GM23338 (cell line): ENCODE results near the gene GRK2. TPM values are rescaled to one million over a fixed set of nuclear protein-coding genes. Genes with fewer than 3 reads are reported as not detected.

ENCODE experiments used
- ATAC-seq: fragments of 200-7000 bp; cut with Tn5 transposase; 3 replicates; pipeline ENCODE4 v1.9.1; 2020
- DNase-seq: peaks from one replicate; pipeline ENCODE4 v3.0.0-alpha.2; 2015; ENCODE audit warnings: low spot score
- H2AFZ ChIP-seq: fragments of 200-600 bp; sonication (generic); 2 replicates; pipeline ENCODE4 v1.8.0; 2016; ENCODE audit warnings: antibody characterized with exemption, mild to moderate bottlenecking, moderate library complexity
- H3F3A ChIP-seq: fragments of 200-600 bp; sonication (generic); replicated peaks from 2 replicates; pipeline ENCODE4 v1.8.0; 2017; ENCODE audit warnings: antibody characterized with exemption, mixed run types, low read depth
- H3K27ac ChIP-seq: fragments of 200-600 bp; sonication (generic); 2 replicates; pipeline ENCODE4 v1.6.1; 2016; ENCODE audit warnings: low read depth
- H3K27me3 ChIP-seq: fragments of 200-600 bp; sonication (generic); 2 replicates; pipeline ENCODE4 v1.8.0; 2016; ENCODE audit warnings: mild to moderate bottlenecking, mixed run types, moderate library complexity; ENCODE audit not compliant: insufficient read depth
- H3K36me3 ChIP-seq: fragments of 200-600 bp; sonication (generic); 2 replicates; pipeline ENCODE4 v1.8.0; 2016; ENCODE audit warnings: mild to moderate bottlenecking; ENCODE audit not compliant: insufficient read depth
- H3K4me1 ChIP-seq: fragments of 200-600 bp; sonication (generic); 2 replicates; pipeline ENCODE4 v1.8.0; 2016; ENCODE audit warnings: mild to moderate bottlenecking, moderate library complexity; ENCODE audit not compliant: insufficient read depth
- H3K4me2 ChIP-seq: fragments of 200-600 bp; sonication (generic); 2 replicates; pipeline ENCODE4 v1.7.1; 2017; ENCODE audit warnings: mixed run types
- H3K4me3 ChIP-seq: fragments of 200-600 bp; sonication (generic); 2 replicates; pipeline ENCODE4 v1.6.1; 2016; ENCODE audit warnings: mixed run types
- H3K79me2 ChIP-seq: fragments of 200-600 bp; sonication (generic); replicated peaks from 2 replicates; pipeline ENCODE4 v1.8.0; 2017; ENCODE audit warnings: mild to moderate bottlenecking; ENCODE audit not compliant: insufficient read depth
- H3K9me2 ChIP-seq: fragments of 200-600 bp; sonication (generic); 2 replicates; pipeline ENCODE4 v1.8.0; 2017; ENCODE audit not compliant: insufficient read depth
- H4K20me1 ChIP-seq: fragments of 200-600 bp; sonication (generic); replicated peaks from 2 replicates; pipeline ENCODE4 v1.8.0; 2017; ENCODE audit warnings: mild to moderate bottlenecking; ENCODE audit not compliant: insufficient read depth
- H3K27ac Mint-ChIP-seq: 2 replicates; pipeline ENCODE4 v1.8.0; 2020; ENCODE audit warnings: inconsistent platforms, mild to moderate bottlenecking, moderate library complexity, mixed read lengths
- H3K27me3 Mint-ChIP-seq: 3 replicates; pipeline ENCODE4 v1.8.0; 2022; ENCODE audit warnings: low read depth, mild to moderate bottlenecking, moderate library complexity, mixed read lengths, inconsistent platforms; ENCODE audit not compliant: insufficient read depth, poor library complexity
- H3K36me3 Mint-ChIP-seq: 3 replicates; pipeline ENCODE4 v1.8.0; 2021; ENCODE audit warnings: low read depth, mild to moderate bottlenecking, inconsistent platforms, moderate library complexity, mixed read lengths
- H3K4me1 Mint-ChIP-seq: 3 replicates; pipeline ENCODE4 v1.8.0; 2020; ENCODE audit warnings: mild to moderate bottlenecking, inconsistent platforms, mixed read lengths
- H3K4me3 Mint-ChIP-seq: 3 replicates; pipeline ENCODE4 v1.8.0; 2021; ENCODE audit warnings: moderate library complexity, mild to moderate bottlenecking, inconsistent platforms, mixed read lengths
- H3K9me3 Mint-ChIP-seq: 3 replicates; pipeline ENCODE4 v1.8.0; 2020; ENCODE audit warnings: moderate library complexity, mild to moderate bottlenecking, inconsistent platforms, mixed read lengths
- EZH2 ChIP-seq: fragments of 200-600 bp; sonication (generic); IDR thresholded peaks from one replicate; pipeline ENCODE4 v1.8.0; 2017; ENCODE audit warnings: antibody characterized with exemption, mild to moderate bottlenecking, low read depth; ENCODE audit not compliant: unreplicated experiment
- NANOG ChIP-seq: IDR thresholded peaks from 2 replicates; pipeline ENCODE4 v1.6.1; 2016; ENCODE audit warnings: antibody characterized with exemption, borderline replicate concordance
- POLR2AphosphoS5 ChIP-seq: IDR thresholded peaks from 2 replicates; pipeline ENCODE4 v1.6.1; 2016; ENCODE audit warnings: antibody characterized with exemption, low read depth
- REST ChIP-seq: IDR thresholded peaks from one replicate; pipeline ENCODE4 v1.6.1; 2018; ENCODE audit warnings: antibody characterized with exemption; ENCODE audit not compliant: unreplicated experiment
- STAT1 ChIP-seq: IDR thresholded peaks from one replicate; pipeline ENCODE4 v1.6.1; 2016; ENCODE audit warnings: antibody characterized with exemption; ENCODE audit not compliant: unreplicated experiment
- ZNF114 ChIP-seq: fragments of 250-450 bp; sonication (Bioruptor Pico); IDR thresholded peaks from 2 replicates; pipeline ENCODE4 v1.5.0; 2020; ENCODE audit warnings: mild to moderate bottlenecking, moderate library complexity
- ZNF331 ChIP-seq: fragments of 250-450 bp; sonication (Bioruptor Pico); IDR thresholded peaks from 2 replicates; pipeline ENCODE4 v1.5.0; 2020; ENCODE audit warnings: low read depth, mild to moderate bottlenecking, moderate library complexity
- polyA plus RNA-seq: library from polyadenylated mRNA; unstranded; fragments of >200 nt; fragmentation: Nextera tagmentation; extraction: Ambion mirVana; gene quantifications from 2 replicates; pipeline ENCODE4 v1.2.1, GENCODE V29; 2016
- total RNA-seq: library from RNA; depleted of rRNA; stranded (reverse); fragments of >200 nt; shearing (Covaris generic); gene quantifications from 2 replicates; pipeline ENCODE4 v1.2.3, GENCODE V29; 2014
- TF ChIP-seq, protein P1 (sequence below), 2 experiments: fragments of 200-600 bp in 1 of 2; sonication (generic) in 1 of 2; conservative IDR thresholded peaks; 2 replicates each; pipeline versions ENCODE4 v1.5.1 to v1.6.1; 2016 to 2017; ENCODE audit warnings: antibody characterized with exemption in 2 of 2, low read depth in 2 of 2, mild to moderate bottlenecking in 2 of 2, moderate library complexity in 1 of 2
- TF ChIP-seq, protein P2 (sequence below): fragments of 250-450 bp; sonication (Bioruptor Pico); IDR thresholded peaks from 2 replicates; pipeline ENCODE4 v1.5.0; 2020; ENCODE audit warnings: mild to moderate bottlenecking, moderate library complexity
- TF ChIP-seq, protein P3 (sequence below): IDR thresholded peaks from 2 replicates; pipeline ENCODE4 v1.6.1; 2016; ENCODE audit warnings: antibody characterized with exemption

GRK2 gene
- total and polyA plus RNA-seq, 2 experiments from 2014 or later, result 19.5 to 72.5 TPM

- no peak overlapping the region for H3K27ac ChIP-seq
- peak overlapping the region; percentile 1; the same call in 1 of the 3 replicates for H3K4me3 Mint-ChIP-seq
- H3K27ac Mint-ChIP-seq, result no peak overlapping the region
- H3F3A ChIP-seq, result peaks cover 19% of the 10 kb centered on the region
- peaks cover 7% of the 10 kb centered on the region; the same call in 1 of the 3 replicates for H3K36me3 Mint-ChIP-seq
- peaks cover 14% of the 10 kb centered on the region for H3K79me2 ChIP-seq
- H3K4me1 Mint-ChIP-seq, result peaks cover 26% of the 10 kb centered on the region
- TF ChIP-seq, protein P1, sequence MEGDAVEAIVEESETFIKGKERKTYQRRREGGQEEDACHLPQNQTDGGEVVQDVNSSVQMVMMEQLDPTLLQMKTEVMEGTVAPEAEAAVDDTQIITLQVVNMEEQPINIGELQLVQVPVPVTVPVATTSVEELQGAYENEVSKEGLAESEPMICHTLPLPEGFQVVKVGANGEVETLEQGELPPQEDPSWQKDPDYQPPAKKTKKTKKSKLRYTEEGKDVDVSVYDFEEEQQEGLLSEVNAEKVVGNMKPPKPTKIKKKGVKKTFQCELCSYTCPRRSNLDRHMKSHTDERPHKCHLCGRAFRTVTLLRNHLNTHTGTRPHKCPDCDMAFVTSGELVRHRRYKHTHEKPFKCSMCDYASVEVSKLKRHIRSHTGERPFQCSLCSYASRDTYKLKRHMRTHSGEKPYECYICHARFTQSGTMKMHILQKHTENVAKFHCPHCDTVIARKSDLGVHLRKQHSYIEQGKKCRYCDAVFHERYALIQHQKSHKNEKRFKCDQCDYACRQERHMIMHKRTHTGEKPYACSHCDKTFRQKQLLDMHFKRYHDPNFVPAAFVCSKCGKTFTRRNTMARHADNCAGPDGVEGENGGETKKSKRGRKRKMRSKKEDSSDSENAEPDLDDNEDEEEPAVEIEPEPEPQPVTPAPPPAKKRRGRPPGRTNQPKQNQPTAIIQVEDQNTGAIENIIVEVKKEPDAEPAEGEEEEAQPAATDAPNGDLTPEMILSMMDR (conservative IDR thresholded peaks at IDR 0.05; ENCODE audit: low read depth in 2 of 2), result peak; percentile 94 to 97
- TF ChIP-seq, protein P2, sequence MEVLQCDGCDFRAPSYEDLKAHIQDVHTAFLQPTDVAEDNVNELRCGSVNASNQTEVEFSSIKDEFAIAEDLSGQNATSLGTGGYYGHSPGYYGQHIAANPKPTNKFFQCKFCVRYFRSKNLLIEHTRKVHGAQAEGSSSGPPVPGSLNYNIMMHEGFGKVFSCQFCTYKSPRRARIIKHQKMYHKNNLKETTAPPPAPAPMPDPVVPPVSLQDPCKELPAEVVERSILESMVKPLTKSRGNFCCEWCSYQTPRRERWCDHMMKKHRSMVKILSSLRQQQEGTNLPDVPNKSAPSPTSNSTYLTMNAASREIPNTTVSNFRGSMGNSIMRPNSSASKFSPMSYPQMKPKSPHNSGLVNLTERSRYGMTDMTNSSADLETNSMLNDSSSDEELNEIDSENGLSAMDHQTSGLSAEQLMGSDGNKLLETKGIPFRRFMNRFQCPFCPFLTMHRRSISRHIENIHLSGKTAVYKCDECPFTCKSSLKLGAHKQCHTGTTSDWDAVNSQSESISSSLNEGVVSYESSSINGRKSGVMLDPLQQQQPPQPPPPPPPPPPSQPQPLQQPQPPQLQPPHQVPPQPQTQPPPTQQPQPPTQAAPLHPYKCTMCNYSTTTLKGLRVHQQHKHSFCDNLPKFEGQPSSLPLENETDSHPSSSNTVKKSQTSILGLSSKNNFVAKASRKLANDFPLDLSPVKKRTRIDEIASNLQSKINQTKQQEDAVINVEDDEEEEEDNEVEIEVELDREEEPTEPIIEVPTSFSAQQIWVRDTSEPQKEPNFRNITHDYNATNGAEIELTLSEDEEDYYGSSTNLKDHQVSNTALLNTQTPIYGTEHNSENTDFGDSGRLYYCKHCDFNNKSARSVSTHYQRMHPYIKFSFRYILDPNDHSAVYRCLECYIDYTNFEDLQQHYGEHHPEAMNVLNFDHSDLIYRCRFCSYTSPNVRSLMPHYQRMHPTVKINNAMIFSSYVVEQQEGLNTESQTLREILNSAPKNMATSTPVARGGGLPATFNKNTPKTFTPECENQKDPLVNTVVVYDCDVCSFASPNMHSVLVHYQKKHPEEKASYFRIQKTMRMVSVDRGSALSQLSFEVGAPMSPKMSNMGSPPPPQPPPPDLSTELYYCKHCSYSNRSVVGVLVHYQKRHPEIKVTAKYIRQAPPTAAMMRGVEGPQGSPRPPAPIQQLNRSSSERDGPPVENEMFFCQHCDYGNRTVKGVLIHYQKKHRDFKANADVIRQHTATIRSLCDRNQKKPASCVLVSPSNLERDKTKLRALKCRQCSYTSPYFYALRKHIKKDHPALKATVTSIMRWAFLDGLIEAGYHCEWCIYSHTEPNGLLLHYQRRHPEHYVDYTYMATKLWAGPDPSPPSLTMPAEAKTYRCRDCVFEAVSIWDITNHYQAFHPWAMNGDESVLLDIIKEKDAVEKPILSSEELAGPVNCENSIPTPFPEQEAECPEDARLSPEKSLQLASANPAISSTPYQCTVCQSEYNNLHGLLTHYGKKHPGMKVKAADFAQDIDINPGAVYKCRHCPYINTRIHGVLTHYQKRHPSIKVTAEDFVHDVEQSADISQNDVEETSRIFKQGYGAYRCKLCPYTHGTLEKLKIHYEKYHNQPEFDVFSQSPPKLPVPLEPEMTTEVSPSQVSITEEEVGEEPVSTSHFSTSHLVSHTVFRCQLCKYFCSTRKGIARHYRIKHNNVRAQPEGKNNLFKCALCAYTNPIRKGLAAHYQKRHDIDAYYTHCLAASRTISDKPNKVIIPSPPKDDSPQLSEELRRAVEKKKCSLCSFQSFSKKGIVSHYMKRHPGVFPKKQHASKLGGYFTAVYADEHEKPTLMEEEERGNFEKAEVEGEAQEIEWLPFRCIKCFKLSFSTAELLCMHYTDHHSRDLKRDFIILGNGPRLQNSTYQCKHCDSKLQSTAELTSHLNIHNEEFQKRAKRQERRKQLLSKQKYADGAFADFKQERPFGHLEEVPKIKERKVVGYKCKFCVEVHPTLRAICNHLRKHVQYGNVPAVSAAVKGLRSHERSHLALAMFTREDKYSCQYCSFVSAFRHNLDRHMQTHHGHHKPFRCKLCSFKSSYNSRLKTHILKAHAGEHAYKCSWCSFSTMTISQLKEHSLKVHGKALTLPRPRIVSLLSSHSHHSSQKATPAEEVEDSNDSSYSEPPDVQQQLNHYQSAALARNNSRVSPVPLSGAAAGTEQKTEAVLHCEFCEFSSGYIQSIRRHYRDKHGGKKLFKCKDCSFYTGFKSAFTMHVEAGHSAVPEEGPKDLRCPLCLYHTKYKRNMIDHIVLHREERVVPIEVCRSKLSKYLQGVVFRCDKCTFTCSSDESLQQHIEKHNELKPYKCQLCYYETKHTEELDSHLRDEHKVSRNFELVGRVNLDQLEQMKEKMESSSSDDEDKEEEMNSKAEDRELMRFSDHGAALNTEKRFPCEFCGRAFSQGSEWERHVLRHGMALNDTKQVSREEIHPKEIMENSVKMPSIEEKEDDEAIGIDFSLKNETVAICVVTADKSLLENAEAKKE (CRISPR knock-in tag), result no peak
- TF ChIP-seq REST (no peak), POLR2AphosphoS5 (no peak), EZH2 (no peak), ZNF114 (CRISPR knock-in tag) (no peak), NANOG (no peak), STAT1 (no peak), ZNF331 (no peak)
- TF ChIP-seq, protein P3, sequence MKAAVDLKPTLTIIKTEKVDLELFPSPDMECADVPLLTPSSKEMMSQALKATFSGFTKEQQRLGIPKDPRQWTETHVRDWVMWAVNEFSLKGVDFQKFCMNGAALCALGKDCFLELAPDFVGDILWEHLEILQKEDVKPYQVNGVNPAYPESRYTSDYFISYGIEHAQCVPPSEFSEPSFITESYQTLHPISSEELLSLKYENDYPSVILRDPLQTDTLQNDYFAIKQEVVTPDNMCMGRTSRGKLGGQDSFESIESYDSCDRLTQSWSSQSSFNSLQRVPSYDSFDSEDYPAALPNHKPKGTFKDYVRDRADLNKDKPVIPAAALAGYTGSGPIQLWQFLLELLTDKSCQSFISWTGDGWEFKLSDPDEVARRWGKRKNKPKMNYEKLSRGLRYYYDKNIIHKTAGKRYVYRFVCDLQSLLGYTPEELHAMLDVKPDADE, result 0 out of 2 replicates have a peak, but pooled peaks have one; percentile 52
- peaks cover 7% of the 10 kb centered on the region; the same call in 1 of the 2 replicates for H4K20me1 ChIP-seq
- no peaks in the 10 kb centered on the region for H3K9me3 Mint-ChIP-seq
- no peaks in the 10 kb centered on the region for H3K27me3 ChIP-seq
- peak; percentile 74 for ATAC-seq
- H3K4me2 ChIP-seq, result peak overlapping the region; percentile 94; the same call in 1 of the 2 replicates
- H2AFZ ChIP-seq, result peak overlapping the region; percentile 70; the same call in 1 of the 2 replicates
- H3K36me3 ChIP-seq, result no peaks in the 10 kb centered on the region
- H3K4me1 ChIP-seq, result peaks cover 13% of the 10 kb centered on the region
- no peaks in the 10 kb centered on the region for H3K9me2 ChIP-seq
- H3K27me3 Mint-ChIP-seq, result peaks cover 21% of the 10 kb centered on the region
- H3K4me3 ChIP-seq, result no peak overlapping the region
- peak; percentile 91 for DNase-seq
These were observed 3.3 kb upstream of the GRK2 start for GRCh38 chr11:67262731-67263675.
